Activated naive CD8-positive, alpha-beta T cell treated with anti-CD3 and anti-CD28 coated beads, Interleukin-2, amount 10 ng/mL, durations not matched to agents 7 days and 5 days (primary cell): ENCODE data around the gene GSPT1. TPM values are rescaled to one million over a fixed set of nuclear protein-coding genes. Genes with fewer than 3 reads are reported as not detected.
"Not testable (repeated sequence)": the region's sequence is repeated elsewhere in the genome, so short reads cannot be mapped to it uniquely, and the experiment has no call there.

ENCODE experiments used
- ATAC-seq: fragments of 150-1000 bp; cut with Tn5 transposase; one replicate; pipeline ENCODE4 v1.10.0; 2021; ENCODE audit warnings: low read depth, moderate library complexity
- POLR2A ChIA-PET: fragments of 350-600 bp; sonication (Branson Sonifier 250); formaldehyde crosslinking; loops from one replicate; lab custom pipeline; 2021; ENCODE audit warnings: antibody characterized with exemption; lab: Charles Lee
- DNase-seq: peaks from one replicate; pipeline ENCODE4 v3.0.0; 2021
- H3K27ac Mint-ChIP-seq: one replicate; pipeline ENCODE4 v1.8.0; 2022; ENCODE audit warnings: mild to moderate bottlenecking, mixed read lengths
- H3K27me3 Mint-ChIP-seq: one replicate; pipeline ENCODE4 v1.8.0; 2022; ENCODE audit warnings: mild to moderate bottlenecking, moderate library complexity, mixed read lengths
- H3K36me3 Mint-ChIP-seq: one replicate; pipeline ENCODE4 v1.8.0; 2021; ENCODE audit warnings: mild to moderate bottlenecking, mixed read lengths
- H3K4me1 Mint-ChIP-seq: one replicate; pipeline ENCODE4 v1.8.0; 2021; ENCODE audit warnings: mixed read lengths
- H3K4me3 Mint-ChIP-seq: one replicate; pipeline ENCODE4 v1.8.0; 2022; ENCODE audit warnings: mild to moderate bottlenecking, moderate library complexity, mixed read lengths
- H3K9me3 Mint-ChIP-seq: one replicate; pipeline ENCODE4 v1.8.0; 2021; ENCODE audit warnings: mixed read lengths
- total RNA-seq, 2 experiments: library from RNA; stranded (reverse); gene quantifications; one replicate each; pipeline ENCODE4 v1.2.3, GENCODE V29; 2021

The GSPT1 gene
- total RNA-seq, 2 experiments from 2014 or later = 88.3 to 90.7 TPM

GRCh38 chr16:11835891-11836649 is 79.7 kb downstream of the GSPT1 start:
- Mint-ChIP-seq H3K4me1 (no peaks in the 10 kb centered on the region), H3K27me3 (no peaks in the 10 kb centered on the region), H3K4me3 (no peak overlapping the region), H3K36me3 (peaks cover 17% of the 10 kb centered on the region), H3K9me3 (no peaks in the 10 kb centered on the region), H3K27ac (no peak overlapping the region)
- ATAC-seq (no peak), DNase-seq (peak; percentile 7)
- POLR2A ChIA-PET = interaction anchor here (1.6 kb wide), 1 partner anchor 38 kb away, joined by 3 read pairs; the partner anchor contains the start of gene ZC3H7A

- Mint-ChIP-seq H3K4me1 (no peaks in the 10 kb centered on the region), H3K4me3 (no peak overlapping the region), H3K9me3 (no peaks in the 10 kb centered on the region), H3K36me3 (peaks cover 14% of the 10 kb centered on the region), H3K27me3 (no peaks in the 10 kb centered on the region), H3K27ac (no peak overlapping the region)
- DNase-seq = no peak
- ATAC-seq = no peak
- POLR2A ChIA-PET = interaction anchor here (1.2 kb wide), 1 partner anchor 8 kb away, joined by 4 read pairs; no protein-coding TSS in a partner anchor
These were observed 80.4 kb downstream of the GSPT1 start for GRCh38 chr16:11835309-11835708.

GRCh38 chr16:11833951-11834695 is 81.6 kb downstream of the GSPT1 start:
- no peaks in the 10 kb centered on the region for H3K4me1 Mint-ChIP-seq
- H3K27me3 Mint-ChIP-seq = no peaks in the 10 kb centered on the region
- H3K9me3 Mint-ChIP-seq = no peaks in the 10 kb centered on the region
- no peak for DNase-seq
- POLR2A ChIA-PET = interaction anchor here (0.6 to 1.2 kb wide), 3 partner anchors 9 to 35 kb away, joined by 4 to 5 read pairs (median 4); no protein-coding TSS in a partner anchor
- H3K36me3 Mint-ChIP-seq = peaks cover 8% of the 10 kb centered on the region
- no peak overlapping the region for H3K27ac Mint-ChIP-seq
- no peak overlapping the region for H3K4me3 Mint-ChIP-seq
- ATAC-seq = no peak

- Mint-ChIP-seq H3K4me3 (no peak overlapping the region), H3K4me1 (no peaks in the 10 kb centered on the region), H3K27me3 (peaks cover 2% of the 10 kb centered on the region), H3K9me3 (no peaks in the 10 kb centered on the region), H3K27ac (no peak overlapping the region), H3K36me3 (no peaks in the 10 kb centered on the region)
- no peak for ATAC-seq
- DNase-seq = no peak
- POLR2A ChIA-PET = no interaction called here
These were observed 87.1 kb downstream of the GSPT1 start for GRCh38 chr16:11828696-11829095.

- H3K9me3 Mint-ChIP-seq, DNase-seq, H3K27ac Mint-ChIP-seq, H3K36me3 Mint-ChIP-seq, H3K27me3 Mint-ChIP-seq, ATAC-seq, H3K4me3 Mint-ChIP-seq, H3K4me1 Mint-ChIP-seq, POLR2A ChIA-PET: not testable (repeated sequence)
These were observed 90.1 kb downstream of the GSPT1 start for GRCh38 chr16:11825520-11826165.

GRCh38 chr16:11824362-11824761 is 91.4 kb downstream of the GSPT1 start:
- H3K36me3 Mint-ChIP-seq = no peaks in the 10 kb centered on the region
- POLR2A ChIA-PET = no interaction called here

GRCh38 chr16:11823645-11824044 is 92.1 kb downstream of the GSPT1 start:
- H3K4me3 Mint-ChIP-seq, H3K9me3 Mint-ChIP-seq, H3K4me1 Mint-ChIP-seq, H3K36me3 Mint-ChIP-seq, DNase-seq, H3K27ac Mint-ChIP-seq, POLR2A ChIA-PET, ATAC-seq, H3K27me3 Mint-ChIP-seq: not testable (repeated sequence)

More at GRCh38 chr16:11824362-11824761, 91.4 kb downstream of the GSPT1 start:
- no peaks in the 10 kb centered on the region for H3K9me3 Mint-ChIP-seq
- no peaks in the 10 kb centered on the region for H3K4me1 Mint-ChIP-seq
- peaks cover 2% of the 10 kb centered on the region for H3K27me3 Mint-ChIP-seq
- no peak overlapping the region for H3K4me3 Mint-ChIP-seq
- no peak for ATAC-seq
- DNase-seq = no peak
- H3K27ac Mint-ChIP-seq = no peak overlapping the region

GRCh38 chr16:11819798-11820197 is 96.0 kb downstream of the GSPT1 start:
- ATAC-seq = no peak
- no peaks in the 10 kb centered on the region for H3K36me3 Mint-ChIP-seq

GRCh38 chr16:11818970-11819369 is 96.8 kb downstream of the GSPT1 start:
- DNase-seq, H3K4me3 Mint-ChIP-seq, H3K4me1 Mint-ChIP-seq, H3K27ac Mint-ChIP-seq, H3K9me3 Mint-ChIP-seq, H3K27me3 Mint-ChIP-seq, POLR2A ChIA-PET, ATAC-seq, H3K36me3 Mint-ChIP-seq: not testable (repeated sequence)

More at GRCh38 chr16:11819798-11820197, 96.0 kb downstream of the GSPT1 start:
- Mint-ChIP-seq H3K27me3 (peaks cover 6% of the 10 kb centered on the region), H3K4me3 (no peak overlapping the region), H3K27ac (no peak overlapping the region), H3K9me3 (no peaks in the 10 kb centered on the region), H3K4me1 (no peaks in the 10 kb centered on the region)
- POLR2A ChIA-PET = no interaction called here
- DNase-seq = no peak

Other genes with a start within 250 kb of the GSPT1 start
- 10 to 100 TPM; 30.1 to 31.8 TPM for gene SNN, start 247.5 kb downstream of the GSPT1 start, total RNA-seq
- 10 to 100 TPM; 30.7 to 38.3 TPM for gene TXNDC11, start 173.1 kb downstream of the GSPT1 start, total RNA-seq
- 10 to 100 TPM; 73.1 to 82.5 TPM for gene ZC3H7A, start 118.7 kb downstream of the GSPT1 start, total RNA-seq
- gene RSL1D1, start 64.4 kb downstream of the GSPT1 start, total RNA-seq = 100 to 1,000 TPM; 159 to 165 TPM
- gene NPIPB2, start 26.1 kb upstream of the GSPT1 start, total RNA-seq = 10 to 100 TPM; 18.1 to 18.3 TPM
- not detected for gene TNFRSF17, start 49.3 kb upstream of the GSPT1 start, total RNA-seq
- gene SNX29, start 60.8 kb upstream of the GSPT1 start, total RNA-seq = 10 to 100 TPM; 16.6 to 22.8 TPM